ENCODE measurements around the gene MTERF2.

- TF ChIP-seq CTCF (conservative IDR thresholded peaks at IDR 0.05; ENCODE audit: low read depth, low read length) (no peak), EZH2phosphoT487 (IDR thresholded peaks at IDR 0.05; ENCODE audit: borderline replicate concordance, low read length) (no peak), EZH2 (IDR thresholded peaks at IDR 0.05; ENCODE audit: low read length, unreplicated experiment) (no peak)
Observed at GRCh38 chr12:106974511-106974910, 12.4 kb downstream of the MTERF2 start.
